Gastroesophageal sphincter (tissue), 4 donors: ENCODE results near the gene TACC3. TPM values are rescaled to one million over a fixed set of nuclear protein-coding genes. Genes with fewer than 3 reads are reported as not detected.

Experiments used
- ATAC-seq: fragments of 150-250 bp; one replicate; pipeline ENCODE4 v1.9.1; 2016; ENCODE audit warnings: mild to moderate bottlenecking, moderate library complexity
- H3K27ac ChIP-seq, 4 donors: fragments of 200-600 bp; sonication (generic) in 3 of 4; 1 replicate in 3 of 4; 2 replicates in 1 of 4; pipeline ENCODE4 v1.5.1; 2016 to 2019
- H3K27me3 ChIP-seq: fragments of 200-600 bp; sonication (generic); one replicate; pipeline ENCODE4 v1.5.1; 2019
- H3K36me3 ChIP-seq, 2 donors: fragments of 200-600 bp; sonication (generic); one replicate each; pipeline ENCODE4 v1.5.1; 2019; ENCODE audit warnings: control low read depth in 1 of 2
- H3K4me1 ChIP-seq, 3 donors: fragments of 200-600 bp; sonication (generic); 1 replicate in 2 of 3; 2 replicates in 1 of 3; pipeline ENCODE4 v1.5.1; 2016 to 2019; ENCODE audit warnings: control low read depth in 2 of 3
- H3K4me3 ChIP-seq, 2 donors: fragments of 200-600 bp; sonication (generic); one replicate each; pipeline ENCODE4 v1.5.1; 2019; ENCODE audit warnings: mild to moderate bottlenecking in 1 of 2, moderate library complexity in 1 of 2
- H3K9me3 ChIP-seq, 3 donors: fragments of 200-600 bp; sonication (generic); one replicate each; pipeline ENCODE4 v1.5.1; 2017 to 2019; ENCODE audit warnings: control low read depth in 2 of 3
- CTCF ChIP-seq, 4 experiments: fragments of 200-600 bp in 2 of 4; fragments of 450-650 bp in 2 of 4; sonication (generic) in 1 of 4; IDR thresholded peaks; one replicate each; pipeline ENCODE4 v1.5.1; 2017 to 2019; ENCODE audit warnings: antibody characterized with exemption in 4 of 4, mild to moderate bottlenecking in 2 of 4, moderate library complexity in 2 of 4
- EP300 ChIP-seq: sonication (generic); formaldehyde crosslinking; IDR thresholded peaks from one replicate; pipeline ENCODE4 v1.6.1; 2017; ENCODE audit warnings: antibody characterized with exemption, mild to moderate bottlenecking
- POLR2A ChIP-seq, 2 donors: fragments of 450-650 bp; IDR thresholded peaks; one replicate each; pipeline ENCODE4 v1.6.1; 2017; ENCODE audit warnings: antibody characterized with exemption in 2 of 2, mild to moderate bottlenecking in 2 of 2, moderate library complexity in 1 of 2
- POLR2AphosphoS5 ChIP-seq: sonication (generic); formaldehyde crosslinking; IDR thresholded peaks from one replicate; pipeline ENCODE4 v1.6.1; 2017; ENCODE audit warnings: antibody characterized with exemption
- WGBS, 2 donors: methylation state at CpG; one replicate each; pipeline ENCODE4 v1.1.5; 2018; ENCODE audit warnings: low coverage in 1 of 2; 5-methylcytosine and 5-hydroxymethylcytosine counted together
- total RNA-seq, 4 donors: library from RNA; depleted of rRNA; stranded (reverse); fragments of >200 nt; gene quantifications; one replicate each; pipeline ENCODE4 v1.1.0, GENCODE V29; 2016

Gene TACC3
- total RNA-seq, 4 donors from 2014 or later: 6.0 to 8.2 (median 7.1) TPM

- H3K9me3 ChIP-seq: peaks cover 0 to 7% (median 0%) of the 10 kb centered on the region in 3 donors
- no peak overlapping the region for H3K27ac ChIP-seq
- TF ChIP-seq CTCF (IDR thresholded peaks at IDR 0.05) (no peak), EP300 (no peak), POLR2A (IDR thresholded peaks at IDR 0.05) (no peak), POLR2AphosphoS5 (no peak)
- peaks cover 0 to 46% of the 10 kb centered on the region in 2 donors for H3K36me3 ChIP-seq
- H3K27me3 ChIP-seq: peaks cover 28% of the 10 kb centered on the region
- no peak overlapping the region for H3K4me3 ChIP-seq
- 100% methylated on average over 1 of the region's 14 CpGs; no CpG with 5 or more reads in 1 of the 2 donors for WGBS, 2 donors
- peaks cover 0 to 11% (median 4%) of the 10 kb centered on the region in 3 donors for H3K4me1 ChIP-seq
- no peak for ATAC-seq
Observed at GRCh38 chr4:1744552-1744951, 23.2 kb downstream of the TACC3 start.

- TF ChIP-seq CTCF (IDR thresholded peaks at IDR 0.05): no peak
- 92% methylated on average over 4 of the region's 13 CpGs; no CpG with 5 or more reads in 1 of the 2 donors for WGBS, 2 donors
Observed at GRCh38 chr4:1745165-1745564, 23.8 kb downstream of the TACC3 start.

GRCh38 chr4:1745697-1746096 lies 24.4 kb downstream of the TACC3 start:
- ATAC-seq: no peak
- 71% methylated on average over 6 of the region's 12 CpGs; no CpG with 5 or more reads in 1 of the 2 donors for WGBS, 2 donors

More at GRCh38 chr4:1745165-1745564, 23.8 kb downstream of the TACC3 start:
- Histone ChIP-seq H3K36me3 (peaks cover 0 to 40% of the 10 kb centered on the region in 2 donors), H3K4me1 (peaks cover 0 to 11% (median 4%) of the 10 kb centered on the region in 3 donors), H3K27ac (no peak overlapping the region), H3K9me3 (peaks cover 0 to 7% (median 0%) of the 10 kb centered on the region in 3 donors), H3K4me3 (no peak overlapping the region), H3K27me3 (peaks cover 35% of the 10 kb centered on the region)
- ATAC-seq: no peak

GRCh38 chr4:1746265-1746691 lies 25.0 kb downstream of the TACC3 start:
- no peak overlapping the region for H3K4me3 ChIP-seq
- H3K36me3 ChIP-seq: peaks cover 0 to 29% of the 10 kb centered on the region in 2 donors
- no peak for TF ChIP-seq POLR2AphosphoS5
- TF ChIP-seq CTCF (IDR thresholded peaks at IDR 0.05): peak in 3 of 4 experiments; percentile 57 to 85 (median 80)
- H3K9me3 ChIP-seq: peaks cover 0 to 7% (median 0%) of the 10 kb centered on the region in 3 donors
- H3K27ac ChIP-seq: no peak overlapping the region
- peaks cover 0 to 11% (median 4%) of the 10 kb centered on the region in 3 donors for H3K4me1 ChIP-seq
- H3K27me3 ChIP-seq: peaks cover 44% of the 10 kb centered on the region
- peak; percentile 69 for ATAC-seq
- WGBS, 2 donors: no CpG with 5 or more reads among the region's 17 CpGs

More at GRCh38 chr4:1745697-1746096, 24.4 kb downstream of the TACC3 start:
- Histone ChIP-seq H3K27ac (no peak overlapping the region), H3K4me3 (no peak overlapping the region), H3K36me3 (peaks cover 0 to 34% of the 10 kb centered on the region in 2 donors), H3K27me3 (peaks cover 38% of the 10 kb centered on the region), H3K4me1 (peaks cover 0 to 11% (median 4%) of the 10 kb centered on the region in 3 donors), H3K9me3 (peaks cover 0 to 7% (median 0%) of the 10 kb centered on the region in 3 donors)
- TF ChIP-seq CTCF (IDR thresholded peaks at IDR 0.05) (no peak), POLR2AphosphoS5 (no peak), POLR2A (IDR thresholded peaks at IDR 0.05) (no peak), EP300 (no peak)

GRCh38 chr4:1746919-1747602 lies 25.7 kb downstream of the TACC3 start:
- TF ChIP-seq CTCF (IDR thresholded peaks at IDR 0.05) (no peak), POLR2A (IDR thresholded peaks at IDR 0.05) (no peak), POLR2AphosphoS5 (no peak), EP300 (no peak)
- H3K36me3 ChIP-seq: peaks cover 0 to 22% of the 10 kb centered on the region in 2 donors
- peaks cover 0 to 11% (median 4%) of the 10 kb centered on the region in 3 donors for H3K4me1 ChIP-seq
- no peak for ATAC-seq
- H3K27me3 ChIP-seq: peaks cover 45% of the 10 kb centered on the region
- H3K27ac ChIP-seq: no peak overlapping the region
- peaks cover 0 to 7% (median 0%) of the 10 kb centered on the region in 3 donors for H3K9me3 ChIP-seq
- 80% methylated on average over 2 of the region's 33 CpGs; no CpG with 5 or more reads in 1 of the 2 donors for WGBS, 2 donors
- no peak overlapping the region for H3K4me3 ChIP-seq
